ENCODE measurements around the gene SERINC5.

- TF ChIP-seq CTCF (conservative IDR thresholded peaks at IDR 0.05; ENCODE audit: low read depth, low read length) (no peak), SMC3 (IDR thresholded peaks at IDR 0.05; ENCODE audit: low read depth, low read length) (no peak), RFX5 (IDR thresholded peaks at IDR 0.05; ENCODE audit: low read depth, low read length) (no peak)
These were observed 80.5 kb downstream of the SERINC5 start for GRCh38 chr5:80175337-80175736.
